Hepatocyte (in vitro differentiated cells): Measurements from ENCODE around the gene GLDC. TPM values are rescaled to one million over a fixed set of nuclear protein-coding genes. Genes with fewer than 3 reads are reported as not detected.

Source experiments
- DNase-seq: peaks from one replicate; pipeline ENCODE4 v3.0.0-alpha.2; 2016; ENCODE audit warnings: low spot score
- H2AFZ ChIP-seq: fragments of 200-600 bp; sonication (generic); 2 replicates; pipeline ENCODE4 v1.6.0; 2016; ENCODE audit warnings: antibody characterized with exemption, mild to moderate bottlenecking
- H3K27ac ChIP-seq: fragments of 200-600 bp; sonication (generic); 2 replicates; pipeline ENCODE4 v1.5.1; 2016; ENCODE audit warnings: mild to moderate bottlenecking
- H3K27me3 ChIP-seq: fragments of 200-600 bp; sonication (generic); 2 replicates; pipeline ENCODE4 v1.6.1; 2016
- H3K36me3 ChIP-seq: fragments of 200-600 bp; sonication (generic); replicated peaks from 2 replicates; pipeline ENCODE4 v1.5.1; 2016; ENCODE audit warnings: low read depth; ENCODE audit not compliant: insufficient read depth
- H3K4me1 ChIP-seq: fragments of 200-600 bp; sonication (generic); 2 replicates; pipeline ENCODE4 v1.5.1; 2016; ENCODE audit warnings: mild to moderate bottlenecking, moderate library complexity; ENCODE audit not compliant: insufficient read depth
- H3K4me2 ChIP-seq: fragments of 200-600 bp; sonication (generic); 2 replicates; pipeline ENCODE4 v1.6.0; 2016
- H3K4me3 ChIP-seq: fragments of 200-600 bp; sonication (generic); 2 replicates; pipeline ENCODE4 v1.5.1; 2016; ENCODE audit warnings: mild to moderate bottlenecking
- H3K79me2 ChIP-seq: fragments of 200-600 bp; sonication (generic); 2 replicates; pipeline ENCODE4 v1.6.0; 2017; ENCODE audit warnings: mild to moderate bottlenecking
- H3K9me2 ChIP-seq: fragments of 200-600 bp; sonication (generic); replicated peaks from 2 replicates; pipeline ENCODE4 v1.6.0; 2017; ENCODE audit warnings: mild to moderate bottlenecking; ENCODE audit not compliant: insufficient read depth
- H3K9me3 ChIP-seq: fragments of 200-600 bp; sonication (generic); 2 replicates; pipeline ENCODE4 v1.5.1; 2016; ENCODE audit warnings: low read depth, mild to moderate bottlenecking
- H4K20me1 ChIP-seq: fragments of 200-600 bp; sonication (generic); 2 replicates; pipeline ENCODE4 v1.6.0; 2016; ENCODE audit warnings: mild to moderate bottlenecking; ENCODE audit not compliant: insufficient read depth, poor library complexity, severe bottlenecking
- EZH2 ChIP-seq: fragments of 200-600 bp; sonication (generic); IDR thresholded peaks from 2 replicates; pipeline ENCODE4 v1.6.1; 2016; ENCODE audit warnings: antibody characterized with exemption, mild to moderate bottlenecking, borderline replicate concordance
- EZH2phosphoT487 ChIP-seq: fragments of 200-600 bp; sonication (generic); IDR thresholded peaks from one replicate; pipeline ENCODE4 v1.6.1; 2018; ENCODE audit warnings: antibody characterized with exemption, mild to moderate bottlenecking, low read depth, moderate library complexity; ENCODE audit not compliant: unreplicated experiment, severe bottlenecking
- WGBS: methylation state at CpG from one replicate; pipeline ENCODE4 v1.1.6; 2016; ENCODE audit warnings: low lambda C conversion rate; ENCODE audit errors: missing lambda C conversion rate; 5-methylcytosine and 5-hydroxymethylcytosine counted together
- polyA plus RNA-seq: library from polyadenylated mRNA; unstranded; fragments of >200 nt; fragmentation: Nextera tagmentation; extraction: Ambion mirVana; gene quantifications from 2 replicates; pipeline ENCODE4 v1.2.1, GENCODE V29; 2016
- total RNA-seq: library from RNA; depleted of rRNA; stranded (reverse); fragments of >200 nt; gene quantifications from 2 replicates; pipeline ENCODE4 v1.2.3, GENCODE V29; 2014
- TF ChIP-seq, protein P1 (sequence below): fragments of 200-600 bp; sonication (generic); IDR thresholded peaks from 2 replicates; pipeline ENCODE4 v1.5.1; 2016; ENCODE audit warnings: antibody characterized with exemption, mild to moderate bottlenecking; ENCODE audit not compliant: poor library complexity

The GLDC gene
- total and polyA plus RNA-seq, 2 experiments from 2014 or later: 15.6 to 18.4 TPM

DNA sequence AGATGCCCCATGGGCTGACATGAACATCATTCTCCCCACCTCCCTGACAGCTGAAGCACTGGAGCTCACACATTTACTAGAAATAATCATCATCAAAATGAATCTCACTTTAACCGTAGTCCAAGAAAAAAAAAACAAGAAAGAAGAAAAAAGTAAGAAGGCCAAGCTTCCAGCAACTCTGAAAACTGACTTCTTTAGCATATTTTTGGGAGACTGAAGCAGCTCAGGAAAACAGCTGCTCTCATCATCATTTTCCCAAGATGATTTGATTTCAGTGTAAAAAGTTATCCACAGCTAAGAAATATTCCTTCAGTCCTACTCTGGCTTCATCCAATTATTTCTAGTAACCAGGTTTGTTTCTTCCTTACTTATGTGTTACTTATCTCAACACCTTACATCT is 91.7 kb downstream of the GLDC start:
- Histone ChIP-seq H3K9me2 (no peaks in the 10 kb centered on the region), H3K4me3 (no peak overlapping the region), H2AFZ (no peak overlapping the region), H4K20me1 (no peaks in the 10 kb centered on the region), H3K4me2 (no peak overlapping the region), H3K36me3 (no peaks in the 10 kb centered on the region), H3K79me2 (no peaks in the 10 kb centered on the region), H3K27ac (no peak overlapping the region), H3K4me1 (no peaks in the 10 kb centered on the region), H3K9me3 (no peaks in the 10 kb centered on the region), H3K27me3 (no peaks in the 10 kb centered on the region)
- 100% methylated on average over 1 of the region's 1 CpG for WGBS
- DNase-seq: no peak
- TF ChIP-seq, protein P1, sequence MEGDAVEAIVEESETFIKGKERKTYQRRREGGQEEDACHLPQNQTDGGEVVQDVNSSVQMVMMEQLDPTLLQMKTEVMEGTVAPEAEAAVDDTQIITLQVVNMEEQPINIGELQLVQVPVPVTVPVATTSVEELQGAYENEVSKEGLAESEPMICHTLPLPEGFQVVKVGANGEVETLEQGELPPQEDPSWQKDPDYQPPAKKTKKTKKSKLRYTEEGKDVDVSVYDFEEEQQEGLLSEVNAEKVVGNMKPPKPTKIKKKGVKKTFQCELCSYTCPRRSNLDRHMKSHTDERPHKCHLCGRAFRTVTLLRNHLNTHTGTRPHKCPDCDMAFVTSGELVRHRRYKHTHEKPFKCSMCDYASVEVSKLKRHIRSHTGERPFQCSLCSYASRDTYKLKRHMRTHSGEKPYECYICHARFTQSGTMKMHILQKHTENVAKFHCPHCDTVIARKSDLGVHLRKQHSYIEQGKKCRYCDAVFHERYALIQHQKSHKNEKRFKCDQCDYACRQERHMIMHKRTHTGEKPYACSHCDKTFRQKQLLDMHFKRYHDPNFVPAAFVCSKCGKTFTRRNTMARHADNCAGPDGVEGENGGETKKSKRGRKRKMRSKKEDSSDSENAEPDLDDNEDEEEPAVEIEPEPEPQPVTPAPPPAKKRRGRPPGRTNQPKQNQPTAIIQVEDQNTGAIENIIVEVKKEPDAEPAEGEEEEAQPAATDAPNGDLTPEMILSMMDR: no peak
- TF ChIP-seq EZH2 (no peak), EZH2phosphoT487 (no peak)

GRCh38 chr9:6552498-6553121 is 92.9 kb downstream of the GLDC start:
- H3K9me2 ChIP-seq: no peaks in the 10 kb centered on the region
- H3K27ac ChIP-seq: peak overlapping the region; percentile 39
- no peaks in the 10 kb centered on the region for H3K4me1 ChIP-seq
- no peaks in the 10 kb centered on the region for H3K9me3 ChIP-seq
- no peaks in the 10 kb centered on the region for H3K79me2 ChIP-seq
- H3K27me3 ChIP-seq: no peaks in the 10 kb centered on the region
- DNase-seq: no peak
- no peaks in the 10 kb centered on the region for H4K20me1 ChIP-seq
- no peak overlapping the region for H3K4me3 ChIP-seq
- H3K4me2 ChIP-seq: peak overlapping the region; percentile 3
- H3K36me3 ChIP-seq: no peaks in the 10 kb centered on the region
- H2AFZ ChIP-seq: no peak overlapping the region
- TF ChIP-seq, protein P1: no peak
- TF ChIP-seq EZH2phosphoT487 (no peak), EZH2 (no peak)
- WGBS: 75% methylated on average over 7 of the region's 7 CpGs

GRCh38 chr9:6552033-6552432 is 93.5 kb downstream of the GLDC start:
- Histone ChIP-seq H3K27ac (no peak overlapping the region), H3K36me3 (no peaks in the 10 kb centered on the region), H3K4me3 (no peak overlapping the region), H3K4me2 (peak overlapping the region; percentile 3), H4K20me1 (no peaks in the 10 kb centered on the region), H3K27me3 (no peaks in the 10 kb centered on the region), H3K79me2 (no peaks in the 10 kb centered on the region), H3K9me2 (no peaks in the 10 kb centered on the region), H3K4me1 (no peaks in the 10 kb centered on the region), H3K9me3 (no peaks in the 10 kb centered on the region), H2AFZ (no peak overlapping the region)
- WGBS: 69% methylated on average over 3 of the region's 3 CpGs
- DNase-seq: no peak
- TF ChIP-seq, protein P1: no peak
- TF ChIP-seq EZH2phosphoT487 (no peak), EZH2 (no peak)

DNA sequence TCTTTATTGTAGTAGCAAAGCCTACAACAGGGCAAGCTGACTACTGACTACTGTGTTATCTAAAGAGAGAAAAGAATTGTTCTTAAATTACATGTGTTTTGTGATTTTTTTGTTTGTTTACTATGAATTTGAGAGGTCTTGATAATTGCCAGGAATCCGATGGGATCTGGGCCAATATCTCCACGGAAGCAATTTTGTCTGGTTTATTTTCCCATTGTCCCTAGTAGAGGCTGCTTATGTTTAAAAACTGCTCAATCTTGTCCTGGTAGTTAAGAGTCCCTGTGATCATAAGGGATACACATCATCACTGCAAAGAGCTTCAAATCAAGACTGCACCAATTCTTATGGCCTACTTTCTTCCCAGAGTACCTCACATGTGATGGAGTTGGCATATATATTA is 94.4 kb downstream of the GLDC start:
- Histone ChIP-seq H2AFZ (no peak overlapping the region), H3K27me3 (no peaks in the 10 kb centered on the region), H3K4me3 (no peak overlapping the region), H3K9me2 (no peaks in the 10 kb centered on the region), H3K4me2 (no peak overlapping the region), H3K4me1 (no peaks in the 10 kb centered on the region), H3K27ac (no peak overlapping the region), H3K79me2 (no peaks in the 10 kb centered on the region), H4K20me1 (no peaks in the 10 kb centered on the region), H3K9me3 (no peaks in the 10 kb centered on the region), H3K36me3 (no peaks in the 10 kb centered on the region)
- no peak for TF ChIP-seq EZH2phosphoT487
- TF ChIP-seq, protein P1: no peak
- no peak for TF ChIP-seq EZH2
- WGBS: 75% methylated on average over 2 of the region's 2 CpGs
- DNase-seq: no peak
